HepG2 (cell line): ENCODE results near the gene CAMK2N2. TPM values are rescaled to one million over a fixed set of nuclear protein-coding genes. Genes with fewer than 3 reads are reported as not detected.
A peak's percentile ranks its signal among the peaks of the same experiment; 100 is the strongest.

Experiments used
- ATAC-seq: fragments of 200-7000 bp; cut with Tn5 transposase; 3 replicates; pipeline ENCODE4 v1.9.1; 2020; ENCODE audit warnings: mild to moderate bottlenecking, moderate library complexity
- BruUV-seq: library from RNA; stranded (reverse); fragments of 400-500 nt; replicated peaks from 2 replicates; lab custom pipeline; 2021; lab: Mats Ljungman, UMichigan
- CTCF ChIA-PET: fragments of 300-600 bp; formaldehyde crosslinking; extraction: SDS; loops from one replicate; lab custom pipeline; 2021; ENCODE audit warnings: low total read pairs, inconsistent platforms, low intra/inter-chr PET ratio; lab: Yijun Ruan, JAX
- POLR2A ChIA-PET: fragments of 350-600 bp; sonication (Branson Sonifier 250); formaldehyde crosslinking; loops from one replicate; lab custom pipeline; 2020; ENCODE audit warnings: antibody characterized with exemption, inconsistent platforms; lab: Yijun Ruan, JAX
- DNase-seq: peaks from one replicate; pipeline ENCODE4 v3.0.0-alpha.2; 2015; ENCODE audit warnings: low spot score
- FAIRE-seq: peaks from 3 replicates; lab custom pipeline; 2011; peaks lifted over from hg19 to GRCh38; lab: Jason Lieb, UNC
- H2AFZ ChIP-seq: one replicate; pipeline ENCODE4 v1.6.1; 2011; ENCODE audit warnings: low read length, inconsistent platforms
- H3K27ac ChIP-seq: fragments of 300-600 bp; 3 replicates; pipeline ENCODE4 v1.8.0; 2011; ENCODE audit warnings: mixed run types, mild to moderate bottlenecking, mixed read lengths, low read length, inconsistent platforms; ENCODE audit not compliant: insufficient read depth; ENCODE audit errors: extremely low read length
- H3K27me3 ChIP-seq, 2 experiments: fragments of 200-600 bp in 1 of 2; 2 replicates in 1 of 2; 3 replicates in 1 of 2; pipeline versions ENCODE4 v1.6.0 to v1.8.0; 2011; ENCODE audit warnings: low read length in 2 of 2, mild to moderate bottlenecking in 2 of 2, moderate library complexity in 2 of 2, inconsistent platforms in 1 of 2; ENCODE audit not compliant: insufficient read depth in 2 of 2, control insufficient read depth in 1 of 2
- H3K36me3 ChIP-seq, 2 experiments: fragments of 200-600 bp in 1 of 2; replicated peaks in 1 of 2; 2 replicates in 1 of 2; 3 replicates in 1 of 2; pipeline versions ENCODE4 v1.5.1 to v1.8.0; 2011; ENCODE audit warnings: low read length in 2 of 2, inconsistent platforms in 1 of 2; ENCODE audit not compliant: insufficient read depth in 2 of 2, control insufficient read depth in 1 of 2
- H3K4me1 ChIP-seq: 2 replicates; pipeline ENCODE4 v1.5.1; 2012; ENCODE audit warnings: low read length, inconsistent platforms; ENCODE audit not compliant: insufficient read depth
- H3K4me2 ChIP-seq: 2 replicates; pipeline ENCODE4 v1.6.0; 2011; ENCODE audit warnings: low read depth, low read length, inconsistent platforms
- H3K4me3 ChIP-seq, 3 experiments: fragments of 200-600 bp in 1 of 3; sonication (generic), shearing (Covaris generic) in 1 of 3; replicated peaks in 1 of 3; 2 replicates each; pipeline ENCODE4 v1.5.1; 2011 to 2016; ENCODE audit warnings: low read length in 3 of 3, inconsistent platforms in 2 of 3, low read depth in 2 of 3, mild to moderate bottlenecking in 2 of 3, control low read depth in 1 of 3, mixed read lengths in 1 of 3; ENCODE audit not compliant: insufficient read depth in 1 of 3
- H3K79me2 ChIP-seq: one replicate; pipeline ENCODE4 v1.6.1; 2011; ENCODE audit warnings: low read length, inconsistent platforms; ENCODE audit not compliant: insufficient read depth
- H3K9ac ChIP-seq: 2 replicates; pipeline ENCODE4 v1.6.0; 2011; ENCODE audit warnings: mild to moderate bottlenecking, low read depth, low read length, inconsistent platforms; ENCODE audit not compliant: insufficient read depth
- H3K9me3 ChIP-seq: 2 replicates; pipeline ENCODE4 v1.5.1; 2012; ENCODE audit warnings: mild to moderate bottlenecking, low read length
- H4K20me1 ChIP-seq: 2 replicates; pipeline ENCODE4 v1.6.0; 2011; ENCODE audit warnings: inconsistent platforms, mild to moderate bottlenecking, low read length, moderate library complexity; ENCODE audit not compliant: insufficient read depth
- AGO2 ChIP-seq: fragments of 200-400 bp; formaldehyde crosslinking; optimal IDR thresholded peaks from 2 replicates; pipeline ENCODE3; 2017; ENCODE audit warnings: mild to moderate bottlenecking, low read depth, low read length, moderate library complexity
- KAT8 ChIP-seq: IDR thresholded peaks from 2 replicates; pipeline ENCODE4 v1.6.1; 2016; ENCODE audit warnings: missing genetic modification reagents, missing compliant biosample characterization
- KDM2A ChIP-seq: sonication (generic); formaldehyde crosslinking; IDR thresholded peaks from 2 replicates; pipeline ENCODE4 v1.4.0; 2020; ENCODE audit warnings: low read depth, missing genetic modification reagents, borderline replicate concordance
- MIER2 ChIP-seq: IDR thresholded peaks from 2 replicates; pipeline ENCODE4 v1.6.1; 2016; ENCODE audit warnings: missing biosample characterization, missing genetic modification reagents
- MXI1 ChIP-seq: IDR thresholded peaks from 3 replicates; pipeline ENCODE4 v1.6.1; 2012; ENCODE audit warnings: low read depth, low read length, inconsistent platforms, borderline replicate concordance
- NFYB ChIP-seq: sonication (generic); formaldehyde crosslinking; IDR thresholded peaks from 2 replicates; pipeline ENCODE4 v1.4.0; 2020; ENCODE audit warnings: missing genetic modification reagents
- RARG ChIP-seq: sonication (generic); formaldehyde crosslinking; IDR thresholded peaks from 2 replicates; pipeline ENCODE4 v1.4.0; 2020; ENCODE audit warnings: low read depth, mild to moderate bottlenecking, missing genetic modification reagents
- REST ChIP-seq, 2 experiments: IDR thresholded peaks; 2 replicates each; pipeline ENCODE4 v1.6.1; 2011 to 2012; ENCODE audit warnings: low read length in 2 of 2, borderline replicate concordance in 1 of 2, low read depth in 1 of 2, mild to moderate bottlenecking in 1 of 2, moderate library complexity in 1 of 2
- THRA ChIP-seq: sonication (generic); formaldehyde crosslinking; IDR thresholded peaks from 2 replicates; pipeline ENCODE4 v1.4.0; 2020; ENCODE audit warnings: missing genetic modification reagents, borderline replicate concordance
- TRIM22 ChIP-seq: fragments of 450-650 bp; IDR thresholded peaks from 2 replicates; pipeline ENCODE4 v1.6.1; 2017
- ZNF574 ChIP-seq: sonication (generic); formaldehyde crosslinking; IDR thresholded peaks from 2 replicates; pipeline ENCODE4 v1.4.0; 2020; ENCODE audit warnings: missing genetic modification reagents
- WGBS: methylation state at CpG from one replicate; pipeline ENCODE4 v1.1.6; 2017; ENCODE audit warnings: low lambda C conversion rate; 5-methylcytosine and 5-hydroxymethylcytosine counted together
- in situ Hi-C: cut with HindIII; loops from 2 replicates; pipeline ENCODE4 v1.10.0; 2017; ENCODE audit warnings: low pct_unique_long_range_greater_than_20kb; ENCODE audit not compliant: extremely low pct_ligation_motif_present
- intact Hi-C: fragments of 100-400 bp; cut with micrococcal nuclease; formaldehyde crosslinking; loops from one replicate; pipeline ENCODE4 v1.10.0; 2022; ENCODE audit not compliant: unreplicated experiment
- polyA plus RNA-seq, 8 experiments: library from polyadenylated mRNA; depleted of rRNA in 3 of 8; stranded (reverse) in 7 of 8; unstranded in 1 of 8; fragments of >200 nt; fragmentation: Illumina TruSeq in 4 of 8; extraction: Trizol in 4 of 8; gene quantifications; 2 replicates each; pipeline versions ENCODE4 v1.2.1 to v1.2.3, GENCODE V29; 2011 to 2016; ENCODE audit warnings: low read depth in 4 of 8, missing spikeins in 1 of 8, mixed read lengths in 1 of 8; ENCODE audit not compliant: insufficient read depth in 1 of 8
- total RNA-seq, 5 experiments: library from RNA; depleted of rRNA; stranded (reverse); fragments of >200 nt; fragmentation: Illumina TruSeq; extraction: Trizol; gene quantifications; 2 replicates each; pipeline ENCODE4 v1.2.3, GENCODE V29; 2016; ENCODE audit warnings: low read depth in 1 of 5

CAMK2N2 gene
- total and polyA plus RNA-seq, 2 of the 13 experiments (the other 11 are each of a cell fraction or from before 2014, with no cell fraction given) = 0.12 to 0.27 TPM

- Histone ChIP-seq H3K9me3 (no peaks in the 10 kb centered on the region), H3K4me3 (peak overlapping the region; percentile 61 to 73 (median 62)), H3K4me2 (peak overlapping the region; percentile 84), H3K36me3 (0 out of 5 replicates have a peak, but pooled peaks cover 0 to 1% of the 10 kb centered on the region in 2 experiments), H4K20me1 (peaks cover 12% of the 10 kb centered on the region; the same call in 1 of the 2 replicates), H3K27ac (no peak overlapping the region), H3K27me3 (peaks cover 3 to 27% of the 10 kb centered on the region in 2 experiments), H3K4me1 (peaks cover 24% of the 10 kb centered on the region), H3K9ac (no peak overlapping the region), H3K79me2 (peaks cover 1% of the 10 kb centered on the region), H2AFZ (no peak overlapping the region)
- ChIA-PET POLR2A (interaction anchor here (1.6 kb wide), 1 partner anchor 10 kb away, joined by 8 read pairs; no protein-coding TSS in a partner anchor), CTCF (no interaction called here)
- no peak for DNase-seq
- WGBS = 5% methylated on average over 12 of the region's 91 CpGs
- no peak for FAIRE-seq
- BruUV-seq = no TSS peak
- ATAC-seq = peak; percentile 35
- in situ Hi-C loops (no loop called here), intact Hi-C loops (no loop called here)
- TF ChIP-seq KDM2A (CRISPR knock-in tag) (peak; percentile 74; the same call in 1 of the 2 replicates), KAT8 (CRISPR knock-in tag) (no peak), NFYB (CRISPR knock-in tag) (no peak), RARG (CRISPR knock-in tag) (no peak), AGO2 (peak; percentile 42), TRIM22 (no peak), THRA (CRISPR knock-in tag) (no peak), ZNF574 (0 out of 2 replicates have a peak, but pooled peaks have one; percentile 16), REST (IDR thresholded peaks at IDR 0.05; ENCODE audit: borderline replicate concordance in 1 of 2, low read depth in 1 of 2, low read length in 2 of 2) (peak; percentile 65 to 91), MIER2 (CRISPR knock-in tag) (peak; percentile 69), MXI1 (peak; percentile 41; the same call in 1 of the 3 replicates)
Observed at GRCh38 chr3:184259878-184260723, 1.3 kb downstream of the CAMK2N2 start.
